Measurements from ENCODE around the gene BEGAIN. TPM values are rescaled to one million over a fixed set of nuclear protein-coding genes. Genes with fewer than 3 reads are reported as not detected.

Gene BEGAIN
- total and polyA plus RNA-seq, 2 experiments from 2014 or later = 0.11 to 0.65 TPM

DNA sequence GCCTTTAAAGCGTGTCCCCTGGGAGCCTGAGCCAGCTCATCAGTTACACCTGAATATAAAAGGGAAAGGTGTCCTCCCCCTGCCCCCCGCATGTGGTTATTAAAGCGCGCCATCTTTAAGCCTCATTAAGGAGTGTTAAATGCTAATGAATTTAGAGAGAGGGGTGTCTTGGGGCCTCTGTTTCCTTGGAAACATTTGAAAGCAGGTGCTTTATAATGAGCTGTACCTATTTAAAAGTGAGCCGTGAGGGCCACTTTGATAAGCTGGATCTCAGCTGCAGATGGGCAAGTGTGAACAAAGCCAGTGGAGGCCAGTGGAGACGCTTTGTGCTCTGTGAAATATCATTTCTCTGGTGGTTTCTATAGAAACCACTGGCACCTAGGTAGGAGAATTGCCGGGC, 84.0 kb downstream of the BEGAIN start:
- H4K20me1 ChIP-seq (ENCODE audit: insufficient read depth) = no peaks in the 10 kb centered on the region; the same call in 1 of the 2 replicates
- H3K4me3 ChIP-seq = no peak overlapping the region
- no peaks in the 10 kb centered on the region for H3K27me3 ChIP-seq (replicated peaks; ENCODE audit: insufficient read depth)
- no peak overlapping the region for H3K9ac ChIP-seq
- H3K36me3 ChIP-seq (ENCODE audit: low read depth) = 0 out of 2 replicates have a peak, but pooled peaks cover 2% of the 10 kb centered on the region
- 90 to 91% methylated on average over 6 to 7 of the region's 7 CpGs for WGBS, 2 experiments (ENCODE audit: low coverage in 1 of 2, low lambda C conversion rate in 2 of 2, missing lambda C conversion rate in 2 of 2)
- peaks cover 6% of the 10 kb centered on the region; the same call in 1 of the 2 replicates for H3K79me2 ChIP-seq (ENCODE audit: insufficient read depth)
- H3K27ac ChIP-seq = no peak overlapping the region
- TF ChIP-seq EZH2phosphoT487 (IDR thresholded peaks at IDR 0.05; ENCODE audit: insufficient read depth, low read depth) (no peak), EZH2 (IDR thresholded peaks at IDR 0.05; ENCODE audit: insufficient read depth, poor library complexity, severe bottlenecking) (no peak)
- H3K9me3 ChIP-seq (ENCODE audit: low read depth) = no peaks in the 10 kb centered on the region
- no peak for DNase-seq
- H3K4me1 ChIP-seq (ENCODE audit: insufficient read depth) = no peaks in the 10 kb centered on the region
- no peaks in the 10 kb centered on the region for H3K9me2 ChIP-seq (ENCODE audit: insufficient read depth)
- no peaks in the 10 kb centered on the region for H3F3A ChIP-seq (ENCODE audit: insufficient read depth)
- H2AFZ ChIP-seq = no peak overlapping the region
- in situ Hi-C loops (cut with MboI) = no loop called here
- no peak overlapping the region for H3K4me2 ChIP-seq (ENCODE audit: unreplicated experiment)

DNA sequence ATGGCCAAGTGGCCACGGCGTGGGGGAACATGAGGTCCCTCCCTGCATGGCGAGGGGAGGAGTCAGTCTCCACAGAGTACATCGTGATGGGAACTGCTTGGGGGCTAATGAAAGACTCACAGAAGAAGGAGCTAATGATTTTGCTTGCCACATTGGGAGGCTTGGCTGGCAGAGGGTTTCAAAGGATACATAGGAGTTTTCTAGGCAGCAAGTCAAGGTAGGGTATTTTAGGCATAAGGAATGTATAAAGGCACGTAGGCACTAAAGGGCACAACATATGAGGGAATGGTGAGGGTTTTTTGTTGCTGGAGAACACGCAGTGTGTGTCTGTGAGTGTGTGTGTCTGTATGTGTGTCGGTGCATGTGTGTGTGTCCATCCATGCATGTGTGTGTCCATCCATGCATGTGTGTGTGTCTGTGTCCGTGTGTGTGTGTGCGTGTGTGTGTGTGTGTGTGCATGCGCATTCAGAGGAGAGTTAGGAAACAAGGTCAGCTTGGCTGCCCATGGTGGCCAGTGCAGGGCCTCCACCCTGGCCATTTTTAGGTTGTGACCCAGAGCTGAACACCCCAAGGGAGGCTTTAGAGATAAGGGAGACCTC, 84.5 kb downstream of the BEGAIN start:
- Histone ChIP-seq H3K79me2 (ENCODE audit: insufficient read depth) (peaks cover 6% of the 10 kb centered on the region; the same call in 1 of the 2 replicates), H3K4me1 (ENCODE audit: insufficient read depth) (no peaks in the 10 kb centered on the region), H4K20me1 (ENCODE audit: insufficient read depth) (no peaks in the 10 kb centered on the region; the same call in 1 of the 2 replicates), H3F3A (ENCODE audit: insufficient read depth) (no peaks in the 10 kb centered on the region), H3K9me3 (ENCODE audit: low read depth) (no peaks in the 10 kb centered on the region), H3K36me3 (ENCODE audit: low read depth) (0 out of 2 replicates have a peak, but pooled peaks cover 2% of the 10 kb centered on the region), H3K9me2 (ENCODE audit: insufficient read depth) (no peaks in the 10 kb centered on the region), H3K9ac (no peak overlapping the region), H3K27me3 (replicated peaks; ENCODE audit: insufficient read depth) (no peaks in the 10 kb centered on the region), H2AFZ (no peak overlapping the region), H3K27ac (no peak overlapping the region), H3K4me2 (ENCODE audit: unreplicated experiment) (no peak overlapping the region), H3K4me3 (no peak overlapping the region)
- in situ Hi-C loops (cut with MboI) = no loop called here
- no peak for DNase-seq
- no peak for TF ChIP-seq EZH2phosphoT487 (IDR thresholded peaks at IDR 0.05; ENCODE audit: insufficient read depth, low read depth)
- no peak for TF ChIP-seq EZH2 (IDR thresholded peaks at IDR 0.05; ENCODE audit: insufficient read depth, poor library complexity, severe bottlenecking)
- WGBS, 2 experiments (ENCODE audit: low coverage in 1 of 2, low lambda C conversion rate in 2 of 2, missing lambda C conversion rate in 2 of 2) = 88 to 91% methylated on average over 10 of the region's 10 CpGs

DNA sequence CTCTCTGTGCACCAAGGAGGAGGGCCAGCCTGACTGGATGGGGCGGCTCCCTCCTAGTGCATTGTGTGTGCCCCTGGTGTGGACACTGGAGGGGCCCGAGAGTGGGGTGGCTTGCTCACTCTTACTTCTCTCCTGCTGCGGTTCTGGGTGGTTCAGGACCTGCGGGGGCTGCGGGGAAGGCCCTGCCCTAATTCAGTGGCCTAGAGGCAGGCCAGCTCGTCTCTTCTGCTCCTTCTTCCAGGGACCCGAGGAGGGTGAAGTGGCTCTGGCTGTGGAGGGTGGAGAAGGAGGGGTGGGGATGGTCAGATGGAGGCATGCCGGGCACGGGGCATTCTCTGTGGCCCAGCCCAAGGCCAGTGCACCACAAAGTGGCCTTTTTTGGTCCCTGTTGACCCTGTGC, 87.1 kb downstream of the BEGAIN start:
- H3K9ac ChIP-seq = no peak overlapping the region
- 86 to 92% methylated on average over 9 of the region's 9 CpGs for WGBS, 2 experiments (ENCODE audit: low coverage in 1 of 2, low lambda C conversion rate in 2 of 2, missing lambda C conversion rate in 2 of 2)

DNA sequence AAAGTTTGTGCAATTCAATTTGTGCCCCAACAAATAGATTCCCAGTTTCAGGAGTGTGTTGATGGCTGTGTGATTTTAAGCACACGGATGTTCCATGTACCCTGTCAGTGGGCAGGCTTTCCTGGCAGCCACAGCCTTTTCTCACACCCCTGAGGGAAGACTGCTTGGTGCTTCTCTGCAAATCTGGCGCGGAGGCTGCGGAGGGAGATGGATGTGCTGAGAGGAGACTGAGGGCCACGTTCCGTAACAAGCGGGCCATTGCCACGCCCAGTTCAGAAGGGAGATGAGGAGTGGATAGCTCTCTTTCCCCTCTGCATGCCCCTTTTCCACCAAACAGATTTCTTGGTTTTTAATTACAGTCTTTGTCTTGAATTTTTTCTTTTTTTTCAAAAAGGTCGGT, 89.1 kb downstream of the BEGAIN start:
- Histone ChIP-seq H3F3A (ENCODE audit: insufficient read depth) (no peaks in the 10 kb centered on the region), H3K27ac (no peak overlapping the region), H4K20me1 (ENCODE audit: insufficient read depth) (no peaks in the 10 kb centered on the region), H2AFZ (no peak overlapping the region), H3K79me2 (ENCODE audit: insufficient read depth) (no peaks in the 10 kb centered on the region), H3K4me1 (ENCODE audit: insufficient read depth) (no peaks in the 10 kb centered on the region), H3K4me3 (no peak overlapping the region), H3K4me2 (ENCODE audit: unreplicated experiment) (no peak overlapping the region), H3K9ac (no peak overlapping the region), H3K9me3 (ENCODE audit: low read depth) (no peaks in the 10 kb centered on the region), H3K27me3 (replicated peaks; ENCODE audit: insufficient read depth) (no peaks in the 10 kb centered on the region), H3K36me3 (ENCODE audit: low read depth) (no peaks in the 10 kb centered on the region), H3K9me2 (ENCODE audit: insufficient read depth) (no peaks in the 10 kb centered on the region)
- 90 to 94% methylated on average over 9 of the region's 9 CpGs for WGBS, 2 experiments (ENCODE audit: low coverage in 1 of 2, low lambda C conversion rate in 2 of 2, missing lambda C conversion rate in 2 of 2)
- no peak for TF ChIP-seq EZH2phosphoT487 (IDR thresholded peaks at IDR 0.05; ENCODE audit: insufficient read depth, low read depth)
- TF ChIP-seq EZH2 (IDR thresholded peaks at IDR 0.05; ENCODE audit: insufficient read depth, poor library complexity, severe bottlenecking) = no peak
- DNase-seq = no peak
- in situ Hi-C loops (cut with MboI) = no loop called here

More for the DNA sequence above, 87.1 kb downstream of the BEGAIN start:
- no peaks in the 10 kb centered on the region for H3F3A ChIP-seq (ENCODE audit: insufficient read depth)
- H3K4me2 ChIP-seq (ENCODE audit: unreplicated experiment) = no peak overlapping the region
- H3K4me3 ChIP-seq = no peak overlapping the region
- TF ChIP-seq EZH2phosphoT487 (IDR thresholded peaks at IDR 0.05; ENCODE audit: insufficient read depth, low read depth) = no peak
- TF ChIP-seq EZH2 (IDR thresholded peaks at IDR 0.05; ENCODE audit: insufficient read depth, poor library complexity, severe bottlenecking) = no peak
- H3K79me2 ChIP-seq (ENCODE audit: insufficient read depth) = no peaks in the 10 kb centered on the region
- H3K27me3 ChIP-seq (replicated peaks; ENCODE audit: insufficient read depth) = no peaks in the 10 kb centered on the region
- H3K4me1 ChIP-seq (ENCODE audit: insufficient read depth) = no peaks in the 10 kb centered on the region
- no peaks in the 10 kb centered on the region for H3K9me3 ChIP-seq (ENCODE audit: low read depth)
- H3K9me2 ChIP-seq (ENCODE audit: insufficient read depth) = no peaks in the 10 kb centered on the region
- H3K27ac ChIP-seq = no peak overlapping the region
- no peaks in the 10 kb centered on the region for H4K20me1 ChIP-seq (ENCODE audit: insufficient read depth)
- no peak overlapping the region for H2AFZ ChIP-seq
- in situ Hi-C loops (cut with MboI) = no loop called here
- no peak for DNase-seq
- H3K36me3 ChIP-seq (ENCODE audit: low read depth) = no peaks in the 10 kb centered on the region

Measured in GM23248 (cell line).